LNCAP (cell line): ENCODE data around the gene MAN1A1.

Experiments used
- CTCF ChIP-seq: fragments of 450-650 bp; IDR thresholded peaks from 2 replicates; pipeline ENCODE4 v1.5.1; 2017; ENCODE audit warnings: mild to moderate bottlenecking

Gene MAN1A1

GRCh38 chr6:119337252-119337651 is 12.3 kb downstream of the MAN1A1 start:
- no peak for TF ChIP-seq CTCF

- TF ChIP-seq CTCF, result no peak
These were observed 14.9 kb downstream of the MAN1A1 start for GRCh38 chr6:119334535-119335264.

- TF ChIP-seq CTCF, result peak; percentile 61
These were observed 15.8 kb downstream of the MAN1A1 start for GRCh38 chr6:119333707-119334295.

- no peak for TF ChIP-seq CTCF
These were observed 16.4 kb downstream of the MAN1A1 start for GRCh38 chr6:119333063-119333609.

- no peak for TF ChIP-seq CTCF
These were observed 17.8 kb downstream of the MAN1A1 start for GRCh38 chr6:119331663-119332286.

GRCh38 chr6:119330520-119331113 is 18.9 kb downstream of the MAN1A1 start:
- TF ChIP-seq CTCF, result no peak

- TF ChIP-seq CTCF, result no peak
These were observed 19.8 kb downstream of the MAN1A1 start for GRCh38 chr6:119329794-119330180.
